Fibroblast of upper back skin (primary cell): ENCODE measurements around the gene STK11.

ENCODE experiments used
- DNase-seq: peaks from one replicate; pipeline ENCODE4 v3.0.0-alpha.2; 2013

STK11 gene, protein sequence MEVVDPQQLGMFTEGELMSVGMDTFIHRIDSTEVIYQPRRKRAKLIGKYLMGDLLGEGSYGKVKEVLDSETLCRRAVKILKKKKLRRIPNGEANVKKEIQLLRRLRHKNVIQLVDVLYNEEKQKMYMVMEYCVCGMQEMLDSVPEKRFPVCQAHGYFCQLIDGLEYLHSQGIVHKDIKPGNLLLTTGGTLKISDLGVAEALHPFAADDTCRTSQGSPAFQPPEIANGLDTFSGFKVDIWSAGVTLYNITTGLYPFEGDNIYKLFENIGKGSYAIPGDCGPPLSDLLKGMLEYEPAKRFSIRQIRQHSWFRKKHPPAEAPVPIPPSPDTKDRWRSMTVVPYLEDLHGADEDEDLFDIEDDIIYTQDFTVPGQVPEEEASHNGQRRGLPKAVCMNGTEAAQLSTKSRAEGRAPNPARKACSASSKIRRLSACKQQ

DNA sequence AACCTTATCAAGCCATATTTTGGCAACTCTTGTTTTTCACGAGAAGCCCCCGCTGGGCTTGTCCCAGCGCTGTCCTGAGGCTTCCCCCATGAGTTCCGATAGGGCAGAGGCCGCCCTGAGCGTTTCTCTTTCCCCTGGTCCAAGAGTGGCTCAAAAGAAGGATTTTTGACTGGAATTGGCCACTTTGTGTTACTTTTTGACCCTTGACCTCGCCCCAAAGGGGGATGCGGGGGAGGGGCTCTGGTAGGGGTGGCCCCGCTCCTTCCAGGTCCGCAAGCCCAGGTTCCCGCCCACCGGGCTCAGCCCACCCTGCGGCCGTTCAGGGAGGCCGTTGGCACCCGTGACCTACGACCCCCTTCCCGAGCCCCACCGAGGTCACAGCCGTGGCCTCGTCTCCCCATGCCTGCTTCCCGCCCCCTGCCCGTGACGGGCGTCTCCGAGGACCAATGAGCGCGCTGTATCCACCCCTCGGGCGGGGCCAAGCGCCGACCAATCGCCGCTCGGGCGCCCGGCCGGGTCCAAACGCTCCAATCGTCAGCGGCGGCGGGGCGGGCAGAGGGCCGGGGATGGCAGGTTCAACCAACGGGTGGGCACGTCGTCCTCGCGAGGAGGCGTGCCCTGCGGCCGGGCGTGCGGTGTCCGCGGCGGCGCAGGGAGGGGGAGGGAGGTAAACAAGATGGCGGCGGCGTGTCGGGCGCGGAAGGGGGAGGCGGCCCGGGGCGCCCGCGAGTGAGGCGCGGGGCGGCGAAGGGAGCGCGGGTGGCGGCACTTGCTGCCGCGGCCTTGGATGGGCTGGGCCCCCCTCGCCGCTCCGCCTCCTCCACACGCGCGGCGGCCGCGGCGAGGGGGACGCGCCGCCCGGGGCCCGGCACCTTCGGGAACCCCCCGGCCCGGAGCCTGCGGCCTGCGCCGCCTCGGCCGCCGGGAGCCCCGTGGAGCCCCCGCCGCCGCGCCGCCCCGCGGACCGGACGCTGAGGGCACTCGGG, at the start of gene STK11:
Gene STK11 (plus strand): TSS at position 665 of the 986 bp plus-strand sequence. CDS start 1,136 bp downstream, outside the sequence.
- peak; percentile 97 for DNase-seq

DNA sequence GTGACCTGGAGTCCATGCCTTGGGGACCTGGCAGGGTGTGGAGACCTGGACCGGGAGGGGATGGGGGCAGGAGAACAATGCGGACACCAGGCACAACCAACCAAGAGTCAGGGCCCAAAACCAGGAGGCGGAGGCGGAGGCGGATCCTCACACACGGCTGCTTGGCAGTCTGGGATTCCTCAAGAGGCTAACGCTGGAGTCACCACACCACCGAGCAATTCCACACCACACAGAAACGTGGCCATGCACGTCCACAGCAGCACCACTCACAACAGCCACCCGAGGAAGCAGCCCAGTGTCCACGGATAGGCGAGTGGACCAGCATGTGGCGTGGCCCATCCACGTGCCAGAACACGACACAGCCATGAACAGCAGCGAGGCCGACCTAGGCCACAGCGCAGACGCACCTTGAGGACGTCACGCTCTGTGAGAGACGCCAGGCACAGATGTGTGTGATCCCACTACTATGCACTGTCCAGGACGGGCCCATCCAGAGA, 49.2 kb upstream of the STK11 start:
- no peak for DNase-seq

DNA sequence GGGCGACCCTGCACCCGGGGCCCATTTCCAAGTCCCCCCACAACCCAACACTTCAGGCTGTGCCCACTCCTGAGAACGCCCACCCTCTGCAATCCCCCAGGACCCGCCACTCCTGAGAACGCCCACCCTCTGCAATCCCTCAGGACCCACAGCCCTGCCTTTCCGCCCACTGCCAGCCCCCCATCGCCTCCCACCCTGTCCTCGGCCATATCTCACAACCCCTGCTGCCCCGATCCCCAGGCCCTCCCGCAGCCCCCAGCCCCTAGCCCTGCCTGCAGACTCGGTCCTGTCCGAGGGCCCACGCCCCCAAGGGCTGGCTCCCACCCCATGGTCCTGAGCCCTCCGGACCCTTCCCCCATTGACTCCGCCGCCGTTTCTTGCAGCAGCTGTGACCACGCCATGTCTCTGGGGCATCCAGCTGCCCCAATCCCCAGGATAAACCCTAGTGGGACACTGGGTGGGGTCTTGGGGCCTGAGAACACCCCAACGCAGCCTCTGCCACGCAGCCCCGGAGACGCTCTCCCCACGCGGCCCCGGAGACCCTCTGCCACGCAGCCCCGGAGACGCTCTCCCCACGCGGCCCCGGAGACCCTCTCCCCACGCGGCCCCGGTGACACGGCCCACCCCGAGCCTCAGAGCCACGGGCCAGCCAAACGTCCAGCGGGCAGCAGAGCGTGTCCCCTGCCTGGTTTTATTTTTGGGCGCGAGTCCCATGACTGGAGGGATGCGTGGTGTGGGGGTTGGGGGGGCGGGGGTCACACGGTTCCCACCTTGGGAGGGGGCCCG, 48.6 kb upstream of the STK11 start:
- no peak for DNase-seq

DNA sequence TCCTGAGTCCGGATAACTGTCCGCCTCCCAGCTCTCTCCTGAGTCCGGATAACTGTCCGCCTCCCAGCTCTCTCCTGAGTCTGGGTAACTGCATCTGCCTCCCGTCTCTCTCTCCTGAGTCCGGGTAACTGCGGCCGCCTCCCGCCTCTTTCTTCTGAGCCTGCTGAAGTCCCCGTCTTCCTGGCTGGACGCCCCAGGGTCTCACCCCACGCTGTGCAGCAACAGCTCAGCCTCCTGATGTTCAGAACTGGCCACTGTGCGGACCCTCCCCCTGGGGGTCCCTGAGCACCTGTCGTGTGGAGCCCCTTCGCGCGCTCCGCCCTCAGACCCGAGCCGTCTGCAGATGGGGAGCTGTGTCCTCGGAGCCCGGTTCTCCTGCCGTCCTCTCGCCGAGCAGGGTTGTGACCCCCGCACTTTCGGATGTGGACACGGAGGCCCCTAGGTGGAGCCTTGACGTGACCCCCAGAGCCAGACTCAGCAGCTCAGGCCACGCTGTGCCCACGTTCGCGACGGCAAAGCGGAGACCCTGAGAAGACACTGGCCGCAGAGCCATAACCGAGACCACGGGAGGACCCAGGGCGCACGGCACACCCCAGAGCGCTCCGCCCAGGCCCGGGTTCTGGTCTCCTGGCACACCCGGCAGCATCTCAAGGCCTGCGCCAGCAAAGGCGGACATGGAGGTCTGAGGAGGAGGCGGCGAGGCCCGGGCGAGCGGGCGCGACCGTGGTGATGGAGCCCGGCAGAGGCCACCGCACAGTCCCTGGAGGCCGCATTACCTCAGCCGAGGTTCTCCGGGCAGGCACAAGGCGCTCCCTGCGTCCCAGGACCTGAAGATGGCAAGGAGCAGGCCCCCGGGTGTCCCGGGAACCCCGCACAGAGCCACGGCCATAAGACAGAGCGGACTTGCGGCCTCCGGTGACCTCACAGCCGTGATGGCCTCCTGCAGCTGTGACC, 47.4 kb upstream of the STK11 start:
- DNase-seq: no peak

DNA sequence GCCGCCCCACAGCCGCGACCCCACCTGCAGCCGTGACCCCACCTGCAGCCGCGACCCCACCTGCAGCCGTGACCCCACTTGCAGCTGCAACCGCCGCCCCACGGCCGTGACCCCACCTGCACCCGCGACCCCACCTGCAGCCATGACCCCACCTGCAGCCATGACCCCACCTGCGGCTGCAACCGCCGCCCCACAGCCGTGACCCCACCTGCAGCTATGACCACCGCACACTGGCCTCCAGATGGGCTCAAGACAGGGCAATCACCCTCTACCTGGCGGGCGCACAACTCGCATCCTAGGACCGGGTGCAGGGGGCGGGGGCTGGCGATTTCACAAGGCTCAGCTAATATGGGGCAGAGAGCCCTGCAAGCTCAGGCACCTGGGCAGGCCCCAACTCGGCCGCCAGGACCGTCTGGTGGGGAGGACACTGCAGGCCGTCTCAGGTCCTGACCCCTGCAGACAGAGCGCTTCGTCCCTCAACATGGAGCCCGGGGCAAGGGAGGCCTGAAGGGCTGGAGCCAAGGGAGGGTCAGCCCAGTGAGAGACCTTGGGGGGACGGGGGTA, 46.6 kb upstream of the STK11 start:
- no peak for DNase-seq

DNA sequence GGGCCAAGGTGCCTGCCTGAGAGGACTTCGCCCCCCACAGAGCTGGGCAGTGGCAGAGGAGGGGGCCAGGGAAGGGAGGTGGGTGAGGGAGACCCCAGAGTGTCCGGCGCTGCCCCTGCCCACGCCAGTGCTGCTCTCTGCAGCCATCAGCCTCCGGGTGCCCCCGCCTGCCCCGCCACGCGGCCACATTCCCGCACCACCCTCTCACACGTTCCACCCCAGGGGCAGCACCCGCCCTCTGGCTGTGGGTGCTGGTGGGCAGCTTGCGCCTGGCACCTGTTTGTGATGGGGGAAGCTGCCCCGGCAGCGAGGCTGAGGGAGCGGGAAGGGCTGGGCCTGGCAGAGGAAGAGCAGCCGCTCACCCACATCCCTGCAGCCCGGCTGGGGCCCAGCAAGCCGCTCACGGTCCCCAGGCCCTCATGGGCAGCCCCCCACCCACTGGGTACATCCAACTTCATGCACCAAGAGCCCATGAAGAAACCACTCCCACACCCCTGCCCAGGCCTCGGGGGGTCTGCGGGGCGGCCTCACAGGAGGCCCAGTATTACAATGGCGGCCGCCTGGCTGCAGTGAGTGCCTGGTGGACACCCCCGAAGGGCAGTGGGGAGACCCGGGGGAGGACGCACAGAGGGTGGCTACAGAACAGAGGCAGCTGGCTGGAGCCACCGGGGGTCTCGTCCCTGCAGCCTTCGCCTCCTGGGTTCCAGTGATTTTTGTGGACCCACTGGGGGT, 45.5 kb upstream of the STK11 start:
- no peak for DNase-seq

DNA sequence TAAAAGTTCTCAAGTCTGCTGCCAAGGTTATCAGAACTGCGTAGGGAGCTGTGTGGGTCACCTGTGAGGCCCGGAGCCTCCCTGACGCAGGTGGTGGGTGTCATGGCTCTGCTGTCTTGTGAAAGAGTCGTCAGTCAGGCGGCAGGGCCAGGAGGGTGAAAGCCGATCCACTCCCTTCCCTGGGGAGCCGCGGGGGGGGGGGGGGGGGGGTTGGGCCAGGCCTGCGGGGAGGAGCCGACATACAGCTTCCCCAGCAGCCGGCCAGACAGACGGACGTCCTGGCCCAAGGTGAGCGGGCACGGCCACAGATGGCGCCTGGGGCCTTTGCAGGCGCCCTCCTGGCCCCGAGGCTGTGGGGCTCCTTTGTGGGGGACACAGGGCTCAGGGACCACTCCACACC, 43.9 kb upstream of the STK11 start:
- DNase-seq: no peak

DNA sequence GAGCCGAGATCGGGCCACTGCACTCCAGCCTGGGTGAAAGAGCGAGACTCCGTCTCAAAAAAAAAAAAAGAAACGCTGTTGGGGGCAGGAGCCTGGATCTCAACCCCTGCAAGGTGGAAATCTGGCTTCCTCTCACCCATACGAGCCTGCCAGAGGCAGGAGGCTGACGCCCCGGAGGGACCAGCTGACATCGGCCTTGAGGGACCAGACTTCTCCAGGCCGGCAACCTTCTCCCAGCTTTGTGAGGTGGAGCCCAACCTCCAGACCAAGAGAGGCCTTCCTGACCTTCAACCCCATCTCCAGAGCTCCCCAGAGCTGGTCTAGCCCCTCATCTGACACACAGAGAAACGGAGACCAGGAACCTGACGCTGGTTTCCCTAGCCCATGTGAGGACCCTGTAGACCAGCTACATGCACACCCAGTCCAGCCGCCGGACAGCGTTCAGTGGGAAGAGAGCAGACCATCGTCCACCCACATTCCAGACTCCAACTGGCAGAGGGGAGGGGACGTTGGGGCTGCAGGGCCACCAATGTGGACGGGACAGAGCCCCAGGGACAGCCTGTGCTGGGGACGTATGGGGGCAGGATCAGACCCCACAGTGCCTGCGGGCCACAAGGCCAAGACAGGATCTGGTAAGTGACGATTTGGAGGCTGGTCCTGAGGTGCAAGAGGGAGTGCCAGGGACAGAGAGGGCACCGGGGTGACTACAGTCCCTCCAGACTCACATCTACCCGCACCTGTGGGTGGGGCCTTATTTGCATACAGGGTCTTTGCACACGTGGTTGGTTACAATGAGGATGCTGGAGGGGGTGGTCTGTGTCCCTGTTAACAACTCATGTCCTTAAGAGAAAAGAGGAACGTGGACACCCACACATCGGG, 42.9 kb upstream of the STK11 start:
- no peak for DNase-seq

DNA sequence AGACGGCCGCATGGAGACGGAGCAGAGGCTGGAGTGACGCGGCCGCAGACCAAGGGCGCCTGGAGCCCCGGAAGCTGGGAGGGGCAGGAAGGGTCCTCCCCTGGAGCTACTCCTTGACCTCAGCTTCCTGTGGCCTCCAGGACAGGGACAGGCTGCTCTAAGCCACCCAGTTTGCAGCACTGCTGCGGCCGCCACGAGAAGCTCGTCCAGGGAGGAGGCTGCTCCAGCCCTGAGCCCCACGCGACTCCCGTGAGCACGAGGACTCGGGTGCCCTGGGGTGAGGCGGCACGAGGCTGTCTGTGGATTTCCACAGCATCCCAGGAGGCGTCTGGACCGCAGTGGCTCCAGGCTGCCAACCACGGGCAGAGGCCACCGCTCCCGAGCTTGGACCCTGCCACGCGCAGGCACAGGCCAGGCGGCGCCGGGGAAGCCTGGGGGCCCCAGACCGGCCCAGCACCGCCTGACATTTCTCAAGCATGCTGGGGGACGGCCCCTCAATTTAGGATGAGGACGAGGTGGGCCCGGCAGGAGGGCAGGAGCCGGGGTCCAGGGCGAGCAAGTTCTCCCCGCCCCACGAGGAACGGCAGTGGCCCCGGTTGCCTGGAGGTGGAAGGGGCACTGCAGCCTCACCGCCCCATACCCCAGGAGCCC, 42.2 kb upstream of the STK11 start:
- DNase-seq: no peak

DNA sequence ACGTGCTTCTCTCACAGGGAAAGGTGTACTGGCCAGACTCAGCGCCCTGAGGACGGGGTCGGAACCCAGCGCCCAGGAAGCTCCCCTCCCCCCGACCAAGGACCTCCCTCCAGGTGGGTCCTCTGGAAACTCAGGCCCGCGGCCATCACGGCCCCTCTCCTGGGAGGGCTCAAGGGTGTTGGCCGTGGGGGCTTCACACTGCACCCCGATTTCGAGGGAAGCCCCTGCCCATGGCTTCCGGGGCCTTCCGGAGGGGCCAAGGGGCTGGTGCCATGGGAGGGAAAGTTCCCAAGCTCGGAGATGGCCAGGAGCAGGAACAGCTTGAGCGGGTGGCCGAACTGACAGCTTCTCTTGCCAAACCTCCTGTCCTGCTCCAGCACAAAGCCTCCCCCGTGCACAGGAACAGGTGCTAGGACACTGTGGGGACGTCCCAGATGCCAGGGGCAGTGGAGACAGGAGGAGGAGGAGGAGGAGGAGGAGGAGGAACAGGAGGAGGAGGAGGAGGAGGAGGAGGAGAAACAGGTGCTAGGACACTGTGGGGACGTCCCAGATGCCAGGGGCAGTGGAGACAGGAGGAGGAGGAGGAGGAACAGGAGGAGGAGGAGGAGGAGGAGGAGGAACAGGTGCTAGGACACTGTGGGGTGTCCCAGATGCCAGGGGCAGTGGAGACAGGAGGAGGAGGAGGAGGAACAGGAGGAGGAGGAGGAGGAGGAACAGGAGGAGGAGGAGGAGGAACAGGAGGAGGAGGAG, 41.5 kb upstream of the STK11 start:
- no peak for DNase-seq

DNA sequence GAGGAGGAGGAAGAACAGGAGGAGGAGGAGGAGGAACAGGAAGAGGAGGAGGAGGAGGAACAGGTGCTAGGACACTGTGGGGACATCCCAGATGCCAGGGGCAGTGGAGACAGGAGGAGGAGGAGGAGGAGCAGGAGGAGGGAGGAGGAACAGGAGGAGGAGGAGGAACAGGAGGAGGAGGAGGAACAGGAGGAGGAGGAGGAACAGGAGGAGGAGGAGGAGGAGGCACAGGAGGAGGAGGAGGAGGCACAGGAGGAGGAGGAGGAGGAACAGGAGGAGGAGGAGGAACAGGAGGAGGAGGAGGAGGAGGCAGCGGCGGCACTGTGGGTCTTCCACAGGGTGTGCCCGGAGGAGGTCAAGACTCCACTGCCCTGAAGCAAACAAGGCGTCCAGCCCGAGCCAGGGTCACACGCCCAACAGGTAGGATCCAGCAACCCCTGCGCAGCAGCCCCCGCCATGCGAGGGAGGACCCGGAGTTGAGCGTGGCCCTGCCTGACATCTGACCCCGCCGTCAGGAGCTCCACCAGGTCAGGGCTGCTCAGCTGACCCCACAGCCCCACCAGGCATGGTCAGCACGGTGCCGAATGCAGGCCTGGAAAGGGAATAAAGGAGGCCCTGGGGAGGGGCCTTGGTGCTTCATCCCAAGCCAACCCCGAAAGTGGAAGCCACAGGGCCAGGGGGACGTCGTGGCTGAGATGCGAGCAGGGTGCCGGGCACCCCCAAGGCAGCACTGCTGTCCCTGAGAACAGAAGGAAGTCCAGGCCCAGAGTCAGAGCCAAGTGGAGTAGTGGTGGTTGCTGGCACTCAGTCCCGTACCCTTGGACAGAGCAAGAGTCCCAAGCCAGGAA, 40.7 kb upstream of the STK11 start:
- DNase-seq: no peak

DNA sequence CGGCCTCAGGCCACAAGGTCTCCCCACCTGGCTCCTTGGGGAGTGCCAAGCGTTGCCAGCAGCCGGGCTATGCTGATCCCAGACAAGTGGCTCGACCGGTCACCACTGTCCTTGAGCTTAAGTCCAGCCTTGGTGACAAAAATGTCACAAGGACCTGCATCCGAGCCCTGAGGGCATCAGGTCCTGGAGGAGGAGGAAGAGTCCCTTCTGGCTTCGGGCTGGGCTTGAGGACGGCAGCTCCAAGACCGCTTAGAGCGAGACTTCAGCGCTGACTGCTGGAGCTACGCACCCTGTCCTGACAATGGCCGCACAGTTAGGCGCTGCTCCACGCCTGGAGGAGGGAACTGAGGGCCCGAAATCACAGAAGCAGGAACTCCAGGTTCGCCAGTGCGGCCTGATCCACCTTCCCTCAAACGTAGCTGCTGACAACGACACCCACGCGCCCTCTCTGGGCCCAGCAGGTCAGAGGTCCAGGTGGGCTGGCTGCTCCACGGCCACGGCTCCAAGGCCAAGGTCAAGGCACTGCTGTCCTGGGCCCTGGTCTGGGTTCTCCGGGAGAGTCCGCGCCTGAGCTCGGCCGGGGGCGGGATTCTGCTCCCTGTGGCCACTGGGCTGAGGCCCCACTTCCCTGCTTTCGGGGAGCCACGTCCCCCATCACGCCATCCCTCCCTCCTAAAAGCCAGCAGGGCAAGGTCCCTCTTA, 38.6 kb upstream of the STK11 start:
- DNase-seq: no peak

DNA sequence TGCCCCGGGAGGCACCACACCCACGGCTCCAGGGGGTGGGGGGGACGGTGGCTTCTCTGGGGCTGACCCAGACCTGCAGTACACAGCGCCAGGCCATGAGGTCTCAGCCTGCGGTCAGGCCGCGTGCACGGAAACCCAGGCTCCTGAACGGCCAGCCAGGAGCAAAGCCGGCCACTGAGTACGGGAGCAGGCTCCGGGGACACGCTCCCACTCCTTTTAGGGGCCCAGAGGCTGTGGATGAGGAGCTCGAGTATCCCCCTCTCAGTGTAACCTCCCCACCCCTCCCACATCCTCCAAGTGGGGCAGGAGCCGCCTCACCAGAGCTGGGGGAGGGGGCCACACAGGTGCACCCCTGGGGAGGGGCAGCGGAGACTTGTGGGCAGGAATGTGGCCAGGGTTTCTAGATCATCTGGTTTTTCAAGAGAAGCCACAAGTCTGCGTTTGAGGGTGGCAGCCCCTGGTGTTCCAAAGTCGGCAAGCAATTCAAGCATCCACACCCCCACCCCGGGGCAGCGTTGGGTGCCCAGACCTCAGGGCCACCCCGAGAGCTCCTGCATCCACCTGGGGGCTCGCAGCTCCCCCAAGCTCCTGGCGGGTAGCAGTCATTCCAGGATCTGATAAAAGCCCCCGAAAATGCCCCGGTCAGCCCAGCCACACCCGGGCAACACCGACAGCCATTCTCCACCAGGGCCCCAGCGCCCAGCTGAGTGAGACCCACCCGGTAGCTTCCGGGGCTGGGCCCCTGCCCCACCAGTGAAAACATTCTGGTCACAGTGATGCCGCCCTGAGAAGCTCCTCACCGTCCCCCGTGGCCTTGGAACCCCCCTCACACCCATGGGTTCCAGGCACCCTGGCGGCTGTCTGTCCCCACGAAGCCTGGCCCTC, 37.6 kb upstream of the STK11 start:
- no peak for DNase-seq

DNA sequence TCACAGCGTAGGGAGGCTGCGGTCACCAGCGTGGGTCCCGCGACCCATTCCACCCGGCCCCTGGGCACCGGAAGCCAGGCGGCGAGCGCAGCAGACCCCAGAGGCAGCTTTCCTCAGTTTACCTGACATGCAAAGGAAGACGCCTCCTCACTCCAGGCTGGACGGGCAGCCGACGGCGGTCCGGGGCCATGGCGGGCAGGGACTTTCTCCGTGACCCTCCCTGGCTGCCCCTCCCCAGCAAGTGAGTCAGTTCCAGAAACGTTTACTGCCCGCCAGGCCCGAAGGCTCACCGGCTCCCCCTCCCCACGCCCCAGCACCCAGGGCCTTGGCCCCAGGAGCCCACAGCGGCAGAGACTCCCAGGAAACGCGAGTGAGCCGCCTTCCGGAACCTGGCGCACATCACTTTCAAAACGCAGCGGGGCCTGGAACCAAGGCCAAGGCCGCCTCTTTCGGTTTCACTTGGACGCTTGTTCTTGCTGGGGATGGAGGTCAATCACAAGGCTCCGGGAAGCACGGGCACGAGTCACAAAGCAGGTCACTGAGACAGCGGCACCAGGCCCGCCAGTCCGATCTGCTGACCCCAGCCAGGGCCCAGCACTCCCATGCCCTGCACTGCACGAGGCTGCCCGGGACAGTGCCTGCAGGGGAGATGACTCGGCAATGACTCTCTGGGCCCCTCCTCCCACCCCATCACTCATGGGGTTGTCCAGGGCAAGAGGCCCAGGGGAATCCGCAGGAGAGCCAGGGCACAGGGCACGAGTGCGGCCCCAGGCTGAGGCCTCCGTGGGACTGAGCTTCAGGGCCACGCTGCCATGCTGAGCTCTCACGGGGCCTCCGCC, 36.8 kb upstream of the STK11 start:
- DNase-seq: no peak
